HG03280 (cell line): ENCODE measurements around the gene BBS12.
"Not testable (repeated sequence)": the region's sequence is repeated elsewhere in the genome, so short reads cannot be mapped to it uniquely, and the experiment has no call there.

Source experiments
- ATAC-seq: cut with Tn5 transposase; IDR thresholded peaks from one replicate; pipeline ENCODE4 v1.9.1; 2021; ENCODE audit warnings: mild to moderate bottlenecking, moderate library complexity; ENCODE audit not compliant: unreplicated experiment

BBS12 gene

DNA sequence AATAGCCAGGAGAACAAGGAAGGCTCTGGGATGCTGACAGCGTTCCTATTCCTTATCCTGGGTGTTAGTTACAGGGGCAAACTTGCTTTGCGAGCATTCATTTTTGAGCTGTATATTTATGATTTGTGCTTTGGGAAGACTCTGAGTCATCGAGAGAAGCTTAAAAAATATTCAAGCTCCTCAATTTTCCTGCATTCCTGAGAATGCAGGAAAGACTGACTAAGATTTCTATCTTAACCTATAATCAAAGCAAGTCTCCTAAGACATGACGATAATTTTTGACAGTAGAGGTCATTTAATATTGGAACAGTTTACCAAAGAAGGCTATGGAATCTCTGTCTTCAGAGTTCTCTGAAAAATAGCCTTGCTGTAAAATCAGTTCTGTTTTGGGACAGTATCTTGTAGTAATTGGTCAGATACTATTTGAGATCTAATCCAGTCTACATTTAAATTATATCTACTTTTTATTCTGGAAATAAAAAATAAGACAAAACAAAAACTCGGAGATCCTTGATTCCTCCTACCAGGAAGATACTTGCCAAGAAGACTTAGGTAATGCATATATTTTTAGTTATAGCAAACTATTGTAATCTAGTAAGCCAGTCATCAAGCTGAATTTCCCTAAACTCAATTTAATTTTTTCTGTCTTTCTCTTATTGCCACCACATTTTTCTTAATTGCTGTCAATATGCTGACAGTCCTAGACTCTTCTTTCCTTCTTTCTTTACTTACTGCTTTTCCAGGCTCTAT lies 31.7 kb downstream of the BBS12 start:
- ATAC-seq = no peak

- peak; percentile 82 for ATAC-seq
Measured at GRCh38 chr4:122764821-122765215, 32.3 kb downstream of the BBS12 start.

GRCh38 chr4:122765692-122766352 lies 33.3 kb downstream of the BBS12 start:
- no peak for ATAC-seq

DNA sequence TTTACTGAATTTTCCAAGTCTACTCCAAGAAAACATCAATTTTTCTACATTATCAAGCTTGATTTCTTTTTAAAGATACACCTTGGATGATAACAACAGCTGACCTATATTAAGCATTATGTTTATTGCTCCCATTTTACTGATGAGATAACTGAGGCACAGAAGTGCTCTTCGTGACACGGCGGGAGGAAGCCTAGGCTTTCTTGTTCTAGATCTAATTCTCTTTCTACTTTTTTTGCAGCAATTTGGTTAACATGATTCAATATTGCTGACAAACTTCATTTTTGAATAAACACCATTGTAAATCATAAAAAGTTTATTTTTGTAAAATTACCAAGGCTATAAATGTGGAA lies 33.8 kb downstream of the BBS12 start:
- no peak for ATAC-seq

- ATAC-seq = no peak
Measured at GRCh38 chr4:122766950-122767349, 34.4 kb downstream of the BBS12 start.

GRCh38 chr4:122771724-122772123 lies 39.2 kb downstream of the BBS12 start:
- ATAC-seq = no peak

- no peak for ATAC-seq
Measured at GRCh38 chr4:122772311-122772710, 39.8 kb downstream of the BBS12 start.

- no peak for ATAC-seq
Measured at GRCh38 chr4:122772986-122773385, 40.5 kb downstream of the BBS12 start.

- no peak for ATAC-seq
Measured at GRCh38 chr4:122775039-122775438, 42.5 kb downstream of the BBS12 start.

GRCh38 chr4:122775987-122776836 lies 43.7 kb downstream of the BBS12 start:
- ATAC-seq = no peak

DNA sequence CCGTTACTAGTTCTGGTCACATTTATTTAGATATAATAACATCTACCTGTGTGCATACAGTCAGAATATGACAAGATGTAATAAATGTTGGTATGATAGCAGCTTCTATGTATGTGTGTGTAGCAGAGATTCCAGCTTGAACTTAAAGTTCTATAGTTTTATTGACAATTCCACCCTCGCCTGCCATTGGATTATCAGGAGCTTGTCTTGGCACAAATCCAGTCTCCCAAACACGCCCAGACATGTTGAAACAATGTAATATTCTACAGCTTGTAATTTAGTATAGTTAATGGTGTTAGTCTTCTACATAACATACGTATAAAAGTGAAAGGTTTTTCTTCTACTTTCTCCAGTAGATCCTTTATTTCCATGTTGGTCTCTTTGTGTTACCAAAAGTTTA lies 44.4 kb downstream of the BBS12 start:
- ATAC-seq = no peak

DNA sequence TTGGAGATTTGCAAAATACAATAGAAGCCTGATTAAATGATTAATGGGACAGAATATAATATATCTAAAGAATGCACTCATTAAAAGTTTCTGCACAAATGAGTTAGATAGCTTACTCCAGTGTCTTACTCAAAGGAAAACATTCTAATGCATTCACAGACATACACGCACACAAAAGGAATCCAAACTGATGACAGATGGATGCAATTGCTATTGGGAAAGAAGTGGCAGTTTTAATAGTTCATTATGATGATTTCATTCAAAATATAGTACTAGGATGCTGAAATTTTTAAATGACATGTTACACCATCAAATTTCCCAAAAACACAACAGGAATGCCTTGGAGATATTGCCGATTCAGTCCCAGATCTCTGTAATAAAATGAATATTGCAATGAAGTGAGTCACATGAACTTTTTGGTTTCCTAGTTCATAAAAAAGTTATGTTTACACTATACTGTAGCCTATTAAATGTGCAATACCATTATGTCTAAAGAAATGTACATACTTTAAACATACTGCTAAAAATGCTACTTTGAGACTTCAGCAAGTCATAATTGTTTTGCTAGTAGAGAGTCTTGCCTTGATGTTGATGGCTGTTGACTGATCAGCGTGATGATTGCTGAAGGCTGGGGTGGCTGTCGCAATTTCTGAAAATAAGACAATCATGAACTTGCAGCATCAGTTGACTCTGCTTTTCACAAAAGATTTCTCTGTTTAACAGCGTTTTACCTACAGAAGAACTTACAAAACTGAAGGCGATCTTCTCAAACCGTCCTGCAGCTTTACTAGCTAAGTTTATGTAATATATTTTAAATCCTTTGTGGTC lies 45.6 kb downstream of the BBS12 start:
- ATAC-seq = no peak

GRCh38 chr4:122781486-122781885 lies 49.0 kb downstream of the BBS12 start:
- no peak for ATAC-seq

DNA sequence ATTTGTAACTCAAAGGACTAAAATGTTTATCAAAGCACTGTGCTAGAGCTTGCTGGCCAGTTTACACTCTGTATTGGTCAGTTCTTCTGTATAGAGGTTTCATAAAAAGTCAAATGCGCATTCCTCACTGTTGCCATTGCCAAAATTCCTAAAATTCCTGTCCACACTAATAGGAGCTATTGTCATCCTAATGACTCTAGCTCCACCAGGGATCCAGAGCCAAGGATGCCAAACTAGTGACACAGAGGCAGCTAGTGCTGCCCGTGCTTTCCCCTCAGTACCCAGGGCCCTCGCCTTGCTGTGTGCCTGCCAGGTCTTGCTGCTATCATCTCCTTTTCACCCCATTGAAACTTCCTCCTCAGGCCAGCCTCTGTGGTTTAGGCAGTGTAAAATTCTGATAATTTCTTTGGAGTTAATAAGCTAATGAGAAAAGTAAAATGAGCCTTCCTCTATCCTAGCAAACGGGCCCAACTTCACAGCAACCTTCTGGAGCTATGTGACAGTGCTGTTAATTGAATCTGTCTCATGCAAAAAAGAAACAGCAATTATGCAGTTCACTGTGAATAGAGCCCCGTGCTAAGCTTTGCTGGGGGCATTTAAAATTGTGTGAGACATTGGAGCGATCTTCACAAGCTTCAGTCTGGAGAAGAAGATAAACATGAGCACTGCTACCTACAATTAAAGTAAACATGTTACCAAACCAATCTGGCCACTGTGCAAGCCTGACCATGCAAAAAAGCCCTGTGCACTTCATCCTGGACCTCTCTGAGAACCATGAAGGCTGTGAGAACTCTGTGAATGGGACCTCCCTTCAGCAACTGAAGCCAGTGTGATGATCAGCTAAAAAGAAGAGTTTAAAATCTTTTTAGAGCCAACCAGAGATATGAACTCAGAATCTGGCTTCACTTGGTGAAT lies 51.1 kb downstream of the BBS12 start:
- no peak for ATAC-seq

GRCh38 chr4:122784261-122784660 lies 51.8 kb downstream of the BBS12 start:
- ATAC-seq = no peak

DNA sequence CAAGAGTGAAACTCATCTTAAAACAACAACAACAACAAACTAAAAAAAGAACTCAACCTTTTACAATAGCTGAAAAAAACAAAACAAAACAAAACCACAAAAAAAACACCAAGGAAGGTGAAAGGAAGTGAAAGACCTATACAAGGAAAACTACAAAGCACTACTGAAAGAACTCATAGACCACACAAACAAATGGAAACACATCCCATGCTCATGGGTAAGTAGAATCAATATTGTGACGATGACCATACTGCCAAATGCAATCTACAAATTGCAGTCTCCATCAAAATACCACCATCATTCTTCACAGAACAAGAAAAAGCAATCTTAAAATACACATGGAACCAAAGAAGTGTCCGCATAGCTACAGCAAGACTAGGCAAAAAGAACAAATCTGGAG lies 52.6 kb downstream of the BBS12 start:
- no peak for ATAC-seq

GRCh38 chr4:122786296-122786695 lies 53.8 kb downstream of the BBS12 start:
- ATAC-seq = not testable (repeated sequence)

GRCh38 chr4:122786920-122787319 lies 54.4 kb downstream of the BBS12 start:
- ATAC-seq = not testable (repeated sequence)

DNA sequence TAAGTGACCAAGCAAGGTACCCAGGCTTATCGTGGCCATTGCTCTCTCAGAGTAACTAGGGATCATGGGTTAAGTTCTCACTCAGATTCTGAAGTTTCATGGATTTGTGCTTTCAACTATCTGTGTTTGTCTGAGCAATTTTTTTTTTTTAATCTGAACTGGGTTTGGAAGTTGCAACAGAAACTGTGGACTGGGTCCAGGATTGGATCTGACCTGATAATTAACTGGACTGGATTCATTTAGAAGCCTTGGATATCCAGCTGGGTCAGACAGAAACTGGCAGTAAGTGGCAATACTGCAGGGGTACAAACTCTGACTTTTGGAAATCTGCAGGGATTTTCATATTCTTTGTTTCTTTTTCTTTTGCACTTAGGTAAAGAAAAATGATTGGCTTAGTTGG lies 55.4 kb downstream of the BBS12 start:
- no peak for ATAC-seq

GRCh38 chr4:122788935-122789334 lies 56.4 kb downstream of the BBS12 start:
- ATAC-seq = no peak
